ENCODE measurements around the gene UGDH. TPM values are rescaled to one million over a fixed set of nuclear protein-coding genes. Genes with fewer than 3 reads are reported as not detected.

Gene UGDH
- total and polyA plus RNA-seq, 9 of the 15 experiments (the other 6 are each of a cell fraction or from before 2014, with no cell fraction given), result 5.5 to 21.7 (median 16.2) TPM

DNA sequence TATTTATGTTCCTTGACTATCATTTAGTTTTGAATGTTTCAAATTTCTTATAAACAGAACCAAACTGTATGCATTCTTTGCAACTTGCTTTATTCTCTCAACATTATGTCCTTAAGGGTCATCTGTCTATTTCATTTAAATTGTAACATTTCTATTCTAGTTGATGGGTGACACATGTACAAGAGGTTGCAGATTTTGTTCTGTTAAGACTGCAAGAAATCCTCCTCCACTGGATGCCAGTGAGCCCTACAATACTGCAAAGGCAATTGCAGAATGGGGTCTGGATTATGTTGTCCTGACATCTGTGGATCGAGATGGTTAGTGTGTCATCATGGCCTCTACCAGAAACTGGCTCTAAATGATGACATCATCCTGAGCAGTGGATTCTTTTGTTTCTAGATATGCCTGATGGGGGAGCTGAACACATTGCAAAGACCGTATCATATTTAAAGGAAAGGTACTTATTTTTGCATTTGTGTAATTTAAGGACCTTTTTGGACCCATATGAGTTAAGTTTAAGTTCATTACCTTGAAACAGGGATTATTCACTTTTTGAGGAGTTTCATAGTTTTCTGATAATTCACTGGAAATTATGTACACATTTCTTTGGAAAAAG lies 62.2 kb downstream of the UGDH start (continued):
- TF ChIP-seq, protein P1, sequence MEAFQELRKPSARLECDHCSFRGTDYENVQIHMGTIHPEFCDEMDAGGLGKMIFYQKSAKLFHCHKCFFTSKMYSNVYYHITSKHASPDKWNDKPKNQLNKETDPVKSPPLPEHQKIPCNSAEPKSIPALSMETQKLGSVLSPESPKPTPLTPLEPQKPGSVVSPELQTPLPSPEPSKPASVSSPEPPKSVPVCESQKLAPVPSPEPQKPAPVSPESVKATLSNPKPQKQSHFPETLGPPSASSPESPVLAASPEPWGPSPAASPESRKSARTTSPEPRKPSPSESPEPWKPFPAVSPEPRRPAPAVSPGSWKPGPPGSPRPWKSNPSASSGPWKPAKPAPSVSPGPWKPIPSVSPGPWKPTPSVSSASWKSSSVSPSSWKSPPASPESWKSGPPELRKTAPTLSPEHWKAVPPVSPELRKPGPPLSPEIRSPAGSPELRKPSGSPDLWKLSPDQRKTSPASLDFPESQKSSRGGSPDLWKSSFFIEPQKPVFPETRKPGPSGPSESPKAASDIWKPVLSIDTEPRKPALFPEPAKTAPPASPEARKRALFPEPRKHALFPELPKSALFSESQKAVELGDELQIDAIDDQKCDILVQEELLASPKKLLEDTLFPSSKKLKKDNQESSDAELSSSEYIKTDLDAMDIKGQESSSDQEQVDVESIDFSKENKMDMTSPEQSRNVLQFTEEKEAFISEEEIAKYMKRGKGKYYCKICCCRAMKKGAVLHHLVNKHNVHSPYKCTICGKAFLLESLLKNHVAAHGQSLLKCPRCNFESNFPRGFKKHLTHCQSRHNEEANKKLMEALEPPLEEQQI (IDR thresholded peaks at IDR 0.05), result 0 out of 2 replicates have a peak, but pooled peaks have one; percentile 64
- no peak for TF ChIP-seq TSC22D4 (tag; IDR thresholded peaks at IDR 0.05)
- TF ChIP-seq FOXJ2 (tag; IDR thresholded peaks at IDR 0.05), result 0 out of 2 replicates have a peak, but pooled peaks have one; percentile 21
- no peak for TF ChIP-seq EWSR1 (IDR thresholded peaks at IDR 0.05; ENCODE audit: borderline replicate concordance, low read depth, partially characterized antibody)
- TF ChIP-seq TAF9B (IDR thresholded peaks at IDR 0.05; ENCODE audit: partially characterized antibody), result peak; percentile 31
- TF ChIP-seq, protein P2, sequence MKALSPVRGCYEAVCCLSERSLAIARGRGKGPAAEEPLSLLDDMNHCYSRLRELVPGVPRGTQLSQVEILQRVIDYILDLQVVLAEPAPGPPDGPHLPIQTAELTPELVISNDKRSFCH (CRISPR knock-in tag; IDR thresholded peaks at IDR 0.05), result no peak
- TF ChIP-seq, protein P2 (tag; IDR thresholded peaks at IDR 0.05), result no peak
- no peak for TF ChIP-seq ZNF263 (CRISPR knock-in tag; IDR thresholded peaks at IDR 0.05; ENCODE audit: borderline replicate concordance)
- TF ChIP-seq, protein P3, sequence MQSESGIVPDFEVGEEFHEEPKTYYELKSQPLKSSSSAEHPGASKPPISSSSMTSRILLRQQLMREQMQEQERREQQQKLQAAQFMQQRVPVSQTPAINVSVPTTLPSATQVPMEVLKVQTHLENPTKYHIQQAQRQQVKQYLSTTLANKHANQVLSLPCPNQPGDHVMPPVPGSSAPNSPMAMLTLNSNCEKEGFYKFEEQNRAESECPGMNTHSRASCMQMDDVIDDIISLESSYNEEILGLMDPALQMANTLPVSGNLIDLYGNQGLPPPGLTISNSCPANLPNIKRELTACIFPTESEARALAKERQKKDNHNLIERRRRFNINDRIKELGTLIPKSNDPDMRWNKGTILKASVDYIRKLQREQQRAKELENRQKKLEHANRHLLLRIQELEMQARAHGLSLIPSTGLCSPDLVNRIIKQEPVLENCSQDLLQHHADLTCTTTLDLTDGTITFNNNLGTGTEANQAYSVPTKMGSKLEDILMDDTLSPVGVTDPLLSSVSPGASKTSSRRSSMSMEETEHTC (IDR thresholded peaks at IDR 0.05), result no peak
- no peak for TF ChIP-seq MIER1 (IDR thresholded peaks at IDR 0.05; ENCODE audit: low read depth)
- TF ChIP-seq DPF2 (IDR thresholded peaks at IDR 0.05), result no peak; the same call in 1 of the 2 replicates
- no peak for TF ChIP-seq MCM2 (IDR thresholded peaks at IDR 0.05; ENCODE audit: low read depth)
- TF ChIP-seq NEUROD1 (IDR thresholded peaks at IDR 0.05; ENCODE audit: borderline replicate concordance, low read depth, low read length, partially characterized antibody), result no peak
- TF ChIP-seq ZNF561 (CRISPR knock-in tag; conservative IDR thresholded peaks at IDR 0.05), result no peak
- TF ChIP-seq ZNF77 (CRISPR knock-in tag; IDR thresholded peaks at IDR 0.05), result no peak
- no peak for TF ChIP-seq CAMTA2 (CRISPR knock-in tag; conservative IDR thresholded peaks at IDR 0.05)
- no peak for TF ChIP-seq ZNF197 (CRISPR knock-in tag; IDR thresholded peaks at IDR 0.05; ENCODE audit: low read depth)
- no peak for TF ChIP-seq HMGN3 (IDR thresholded peaks at IDR 0.05; ENCODE audit: borderline replicate concordance, extremely low read depth, insufficient read length, low read depth, low read length)
- TF ChIP-seq HIVEP1 (CRISPR knock-in tag; IDR thresholded peaks at IDR 0.05), result no peak
- TF ChIP-seq ATF7 (IDR thresholded peaks at IDR 0.05), result peak; percentile 99
- TF ChIP-seq, protein P4, sequence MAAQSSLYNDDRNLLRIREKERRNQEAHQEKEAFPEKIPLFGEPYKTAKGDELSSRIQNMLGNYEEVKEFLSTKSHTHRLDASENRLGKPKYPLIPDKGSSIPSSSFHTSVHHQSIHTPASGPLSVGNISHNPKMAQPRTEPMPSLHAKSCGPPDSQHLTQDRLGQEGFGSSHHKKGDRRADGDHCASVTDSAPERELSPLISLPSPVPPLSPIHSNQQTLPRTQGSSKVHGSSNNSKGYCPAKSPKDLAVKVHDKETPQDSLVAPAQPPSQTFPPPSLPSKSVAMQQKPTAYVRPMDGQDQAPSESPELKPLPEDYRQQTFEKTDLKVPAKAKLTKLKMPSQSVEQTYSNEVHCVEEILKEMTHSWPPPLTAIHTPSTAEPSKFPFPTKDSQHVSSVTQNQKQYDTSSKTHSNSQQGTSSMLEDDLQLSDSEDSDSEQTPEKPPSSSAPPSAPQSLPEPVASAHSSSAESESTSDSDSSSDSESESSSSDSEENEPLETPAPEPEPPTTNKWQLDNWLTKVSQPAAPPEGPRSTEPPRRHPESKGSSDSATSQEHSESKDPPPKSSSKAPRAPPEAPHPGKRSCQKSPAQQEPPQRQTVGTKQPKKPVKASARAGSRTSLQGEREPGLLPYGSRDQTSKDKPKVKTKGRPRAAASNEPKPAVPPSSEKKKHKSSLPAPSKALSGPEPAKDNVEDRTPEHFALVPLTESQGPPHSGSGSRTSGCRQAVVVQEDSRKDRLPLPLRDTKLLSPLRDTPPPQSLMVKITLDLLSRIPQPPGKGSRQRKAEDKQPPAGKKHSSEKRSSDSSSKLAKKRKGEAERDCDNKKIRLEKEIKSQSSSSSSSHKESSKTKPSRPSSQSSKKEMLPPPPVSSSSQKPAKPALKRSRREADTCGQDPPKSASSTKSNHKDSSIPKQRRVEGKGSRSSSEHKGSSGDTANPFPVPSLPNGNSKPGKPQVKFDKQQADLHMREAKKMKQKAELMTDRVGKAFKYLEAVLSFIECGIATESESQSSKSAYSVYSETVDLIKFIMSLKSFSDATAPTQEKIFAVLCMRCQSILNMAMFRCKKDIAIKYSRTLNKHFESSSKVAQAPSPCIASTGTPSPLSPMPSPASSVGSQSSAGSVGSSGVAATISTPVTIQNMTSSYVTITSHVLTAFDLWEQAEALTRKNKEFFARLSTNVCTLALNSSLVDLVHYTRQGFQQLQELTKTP (IDR thresholded peaks at IDR 0.05; ENCODE audit: low read depth in 1 of 2, partially characterized antibody in 2 of 2), result peak in 1 of 2 experiments; percentile 16
